GM18526 (cell line): ENCODE data around the gene ENPP7.

Source experiments
- POLR2A ChIP-seq: IDR thresholded peaks from 3 replicates; pipeline ENCODE4 v1.6.1; 2011; ENCODE audit not compliant: insufficient read length; ENCODE audit errors: extremely low read depth

Gene ENPP7

GRCh38 chr17:79749156-79749815 is 18.5 kb downstream of the ENPP7 start:
- no peak for TF ChIP-seq POLR2A

GRCh38 chr17:79749958-79750357 is 19.2 kb downstream of the ENPP7 start:
- TF ChIP-seq POLR2A = no peak

GRCh38 chr17:79750650-79751545 is 20.2 kb downstream of the ENPP7 start:
- no peak for TF ChIP-seq POLR2A

- no peak for TF ChIP-seq POLR2A
These were observed 21.4 kb downstream of the ENPP7 start for GRCh38 chr17:79752175-79752574.

GRCh38 chr17:79754370-79754769 is 23.6 kb downstream of the ENPP7 start:
- TF ChIP-seq POLR2A = no peak

- no peak for TF ChIP-seq POLR2A
These were observed 24.8 kb downstream of the ENPP7 start for GRCh38 chr17:79755591-79755990.

- no peak for TF ChIP-seq POLR2A
These were observed 26.5 kb downstream of the ENPP7 start for GRCh38 chr17:79757140-79757745.

GRCh38 chr17:79758271-79758670 is 27.5 kb downstream of the ENPP7 start:
- no peak for TF ChIP-seq POLR2A

GRCh38 chr17:79760197-79760906 is 29.6 kb downstream of the ENPP7 start:
- TF ChIP-seq POLR2A = no peak

- no peak for TF ChIP-seq POLR2A
These were observed 31.3 kb downstream of the ENPP7 start for GRCh38 chr17:79761894-79762589.

- no peak for TF ChIP-seq POLR2A
These were observed 35.0 kb downstream of the ENPP7 start for GRCh38 chr17:79765708-79766107.

- TF ChIP-seq POLR2A = no peak
These were observed 39.1 kb downstream of the ENPP7 start for GRCh38 chr17:79769570-79770506.

GRCh38 chr17:79771276-79771675 is 40.5 kb downstream of the ENPP7 start:
- no peak for TF ChIP-seq POLR2A

GRCh38 chr17:79774561-79774975 is 43.8 kb downstream of the ENPP7 start:
- no peak for TF ChIP-seq POLR2A
